ENCODE measurements around the gene SIKE1. TPM values are rescaled to one million over a fixed set of nuclear protein-coding genes. Genes with fewer than 3 reads are reported as not detected.
"Not testable (repeated sequence)": the region's sequence is repeated elsewhere in the genome, so short reads cannot be mapped to it uniquely, and the experiment has no call there.

Gene SIKE1
- total RNA-seq, 1 donor from 2014 or later, result 64.2 TPM

GRCh38 chr1:114755006-114755931 lies 25.2 kb downstream of the SIKE1 start:
- H3K27me3 ChIP-seq (ENCODE audit: insufficient read depth, low read length), result no peaks in the 10 kb centered on the region
- DNase-seq (ENCODE audit: low read depth) (peak; percentile 17), FAIRE-seq (no peak)
- no peaks in the 10 kb centered on the region for H3K9me3 Mint-ChIP-seq (ENCODE audit: unreplicated experiment)
- H2AFZ ChIP-seq (ENCODE audit: low read depth, low read length), result no peak overlapping the region
- H3K4me1 ChIP-seq (ENCODE audit: insufficient read depth, low read length), result peaks cover 18% of the 10 kb centered on the region
- peaks cover 43% of the 10 kb centered on the region for H3K4me1 Mint-ChIP-seq (ENCODE audit: low read depth, unreplicated experiment)
- no peaks in the 10 kb centered on the region for H3K27me3 Mint-ChIP-seq (ENCODE audit: low read depth, unreplicated experiment)
- no peak overlapping the region for H3K27ac ChIP-seq (ENCODE audit: low read depth, low read length)
- H3K9ac ChIP-seq (ENCODE audit: low read length), result peak overlapping the region; percentile 100
- H3K79me2 ChIP-seq (ENCODE audit: insufficient read depth, low read length), result peaks cover 76% of the 10 kb centered on the region
- no peaks in the 10 kb centered on the region for H3K9me3 ChIP-seq (ENCODE audit: insufficient read depth, low read depth, low read length)
- H3K4me2 ChIP-seq (ENCODE audit: low read length), result peak overlapping the region; percentile 96
- H3K36me3 ChIP-seq (ENCODE audit: insufficient read depth, low read length), result peaks cover 5% of the 10 kb centered on the region
- H3K4me3 Mint-ChIP-seq (ENCODE audit: unreplicated experiment), result peak overlapping the region; percentile 100
- peaks cover 71% of the 10 kb centered on the region for H4K20me1 ChIP-seq (ENCODE audit: insufficient read depth, low read length)
- peak overlapping the region; percentile 100 for H3K4me3 ChIP-seq (ENCODE audit: insufficient read depth, low read depth, low read length)
- TF ChIP-seq CTCF (IDR thresholded peaks at IDR 0.05; ENCODE audit: insufficient read depth, low read depth, low read length) (no peak), EZH2 (IDR thresholded peaks at IDR 0.05; ENCODE audit: insufficient read depth, low read length) (no peak)
- peaks cover 3% of the 10 kb centered on the region for H3K36me3 Mint-ChIP-seq (ENCODE audit: low read depth, unreplicated experiment)
- peak overlapping the region; percentile 60 for H3K27ac Mint-ChIP-seq (ENCODE audit: unreplicated experiment)

DNA sequence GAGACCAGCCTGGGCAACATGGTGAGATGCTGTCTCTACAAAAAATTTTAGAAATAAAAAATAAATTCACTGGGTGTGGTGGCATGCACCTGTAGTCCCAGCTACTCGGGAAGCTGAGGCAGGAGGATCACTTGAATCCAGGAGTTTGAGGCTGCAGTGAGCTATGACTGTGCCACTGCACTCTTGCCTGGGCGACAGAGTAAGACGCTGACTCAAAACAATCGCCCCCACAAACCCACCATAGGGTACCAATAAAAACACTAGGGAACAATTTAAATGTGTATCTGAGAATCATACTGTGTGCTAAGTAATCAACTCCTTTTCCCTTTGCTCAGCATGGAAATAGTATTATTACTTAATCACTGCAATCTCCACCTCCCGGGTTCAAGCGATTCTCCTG lies 26.8 kb downstream of the SIKE1 start:
- not testable (repeated sequence) for H3K4me2 ChIP-seq (ENCODE audit: low read length)

DNA sequence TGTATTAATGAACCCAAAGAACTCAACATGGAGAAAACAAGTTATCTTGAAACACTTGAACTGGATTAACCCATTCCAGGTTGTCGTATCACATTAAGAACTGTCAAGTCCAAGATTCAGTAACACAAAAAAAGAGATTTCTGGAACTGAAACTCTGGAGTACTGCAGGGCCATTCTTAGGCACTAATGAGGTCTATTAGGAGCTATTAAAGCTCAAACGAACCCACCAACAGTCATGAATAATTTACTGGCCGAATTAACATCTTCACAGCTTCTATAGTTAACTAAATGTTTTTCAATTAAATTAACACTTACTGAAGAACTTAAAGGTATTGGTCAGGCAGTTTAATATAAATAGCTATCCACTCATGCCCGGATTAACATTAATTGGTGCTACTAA lies 27.3 kb downstream of the SIKE1 start:
- Mint-ChIP-seq H3K36me3 (ENCODE audit: low read depth, unreplicated experiment) (peaks cover 5% of the 10 kb centered on the region), H3K4me1 (ENCODE audit: low read depth, unreplicated experiment) (peaks cover 45% of the 10 kb centered on the region)
- no peak for FAIRE-seq

More for the DNA sequence above, 26.8 kb downstream of the SIKE1 start:
- H3K27ac ChIP-seq (ENCODE audit: low read depth, low read length); H3K27me3 Mint-ChIP-seq (ENCODE audit: low read depth, unreplicated experiment); H3K27ac Mint-ChIP-seq (ENCODE audit: unreplicated experiment); DNase-seq (ENCODE audit: low read depth); H2AFZ ChIP-seq (ENCODE audit: low read depth, low read length); H3K9ac ChIP-seq (ENCODE audit: low read length); FAIRE-seq; H3K4me3 ChIP-seq (ENCODE audit: insufficient read depth, low read depth, low read length); H3K4me3 Mint-ChIP-seq (ENCODE audit: unreplicated experiment); H3K27me3 ChIP-seq (ENCODE audit: insufficient read depth, low read length); H3K36me3 Mint-ChIP-seq (ENCODE audit: low read depth, unreplicated experiment); H3K9me3 Mint-ChIP-seq (ENCODE audit: unreplicated experiment); H3K9me3 ChIP-seq (ENCODE audit: insufficient read depth, low read depth, low read length): not testable (repeated sequence)
- H3K4me1 ChIP-seq (ENCODE audit: insufficient read depth, low read length), result peaks cover 18% of the 10 kb centered on the region
- H3K79me2 ChIP-seq (ENCODE audit: insufficient read depth, low read length), result peaks cover 91% of the 10 kb centered on the region
- peaks cover 46% of the 10 kb centered on the region for H3K4me1 Mint-ChIP-seq (ENCODE audit: low read depth, unreplicated experiment)
- H3K36me3 ChIP-seq (ENCODE audit: insufficient read depth, low read length), result peaks cover 16% of the 10 kb centered on the region
- H4K20me1 ChIP-seq (ENCODE audit: insufficient read depth, low read length), result peaks cover 85% of the 10 kb centered on the region

More for the DNA sequence above, 27.3 kb downstream of the SIKE1 start:
- H3K27me3 Mint-ChIP-seq (ENCODE audit: low read depth, unreplicated experiment), result no peaks in the 10 kb centered on the region
- Histone ChIP-seq H3K27me3 (ENCODE audit: insufficient read depth, low read length) (no peaks in the 10 kb centered on the region), H3K9me3 (ENCODE audit: insufficient read depth, low read depth, low read length) (no peaks in the 10 kb centered on the region), H3K27ac (ENCODE audit: low read depth, low read length) (no peak overlapping the region), H3K79me2 (ENCODE audit: insufficient read depth, low read length) (peaks cover 97% of the 10 kb centered on the region), H3K4me2 (ENCODE audit: low read length) (no peak overlapping the region), H3K9ac (ENCODE audit: low read length) (no peak overlapping the region), H3K36me3 (ENCODE audit: insufficient read depth, low read length) (peaks cover 20% of the 10 kb centered on the region), H3K4me1 (ENCODE audit: insufficient read depth, low read length) (peaks cover 18% of the 10 kb centered on the region), H2AFZ (ENCODE audit: low read depth, low read length) (no peak overlapping the region), H3K4me3 (ENCODE audit: insufficient read depth, low read depth, low read length) (no peak overlapping the region), H4K20me1 (ENCODE audit: insufficient read depth, low read length) (peaks cover 91% of the 10 kb centered on the region)
- TF ChIP-seq EZH2 (IDR thresholded peaks at IDR 0.05; ENCODE audit: insufficient read depth, low read length) (no peak), CTCF (IDR thresholded peaks at IDR 0.05; ENCODE audit: insufficient read depth, low read depth, low read length) (no peak)
- no peak overlapping the region for H3K27ac Mint-ChIP-seq (ENCODE audit: unreplicated experiment)
- no peak overlapping the region for H3K4me3 Mint-ChIP-seq (ENCODE audit: unreplicated experiment)
- no peaks in the 10 kb centered on the region for H3K9me3 Mint-ChIP-seq (ENCODE audit: unreplicated experiment)
- DNase-seq (ENCODE audit: low read depth), result no peak

All from astrocyte (in vitro differentiated cells and primary cell).